Ishikawa (cell line): ENCODE measurements around the gene FAF2.
A peak's percentile ranks its signal among the peaks of the same experiment; 100 is the strongest.

Experiments
- CEBPB ChIP-seq: IDR thresholded peaks from 2 replicates; pipeline ENCODE4 v1.6.1; 2012
- CREB1 ChIP-seq: IDR thresholded peaks from 2 replicates; pipeline ENCODE4 v1.6.1; 2012; ENCODE audit warnings: low read depth
- EP300 ChIP-seq: IDR thresholded peaks from 2 replicates; pipeline ENCODE4 v1.6.1; 2012; ENCODE audit warnings: borderline replicate concordance
- RAD21 ChIP-seq: IDR thresholded peaks from 2 replicates; pipeline ENCODE4 v1.6.1; 2012; ENCODE audit warnings: low read depth
- TAF1 ChIP-seq: IDR thresholded peaks from 2 replicates; pipeline ENCODE4 v1.6.1; 2012; ENCODE audit warnings: low read depth, mild to moderate bottlenecking
- TCF12 ChIP-seq: IDR thresholded peaks from 2 replicates; pipeline ENCODE4 v1.6.1; 2012; ENCODE audit warnings: low read depth
- YY1 ChIP-seq: IDR thresholded peaks from 2 replicates; pipeline ENCODE4 v1.6.1; 2012; ENCODE audit warnings: low read depth
- ZBTB7A ChIP-seq: IDR thresholded peaks from 2 replicates; pipeline ENCODE4 v1.6.1; 2012; ENCODE audit warnings: low read depth
- TF ChIP-seq, protein P1 (sequence below): IDR thresholded peaks from 2 replicates; pipeline ENCODE4 v1.6.1; 2012; ENCODE audit warnings: low read depth, mild to moderate bottlenecking
- TF ChIP-seq, protein P2 (sequence below): IDR thresholded peaks from 2 replicates; pipeline ENCODE4 v1.6.1; 2012
- TF ChIP-seq, protein P3 (sequence below): IDR thresholded peaks from 2 replicates; pipeline ENCODE4 v1.6.1; 2012

DNA sequence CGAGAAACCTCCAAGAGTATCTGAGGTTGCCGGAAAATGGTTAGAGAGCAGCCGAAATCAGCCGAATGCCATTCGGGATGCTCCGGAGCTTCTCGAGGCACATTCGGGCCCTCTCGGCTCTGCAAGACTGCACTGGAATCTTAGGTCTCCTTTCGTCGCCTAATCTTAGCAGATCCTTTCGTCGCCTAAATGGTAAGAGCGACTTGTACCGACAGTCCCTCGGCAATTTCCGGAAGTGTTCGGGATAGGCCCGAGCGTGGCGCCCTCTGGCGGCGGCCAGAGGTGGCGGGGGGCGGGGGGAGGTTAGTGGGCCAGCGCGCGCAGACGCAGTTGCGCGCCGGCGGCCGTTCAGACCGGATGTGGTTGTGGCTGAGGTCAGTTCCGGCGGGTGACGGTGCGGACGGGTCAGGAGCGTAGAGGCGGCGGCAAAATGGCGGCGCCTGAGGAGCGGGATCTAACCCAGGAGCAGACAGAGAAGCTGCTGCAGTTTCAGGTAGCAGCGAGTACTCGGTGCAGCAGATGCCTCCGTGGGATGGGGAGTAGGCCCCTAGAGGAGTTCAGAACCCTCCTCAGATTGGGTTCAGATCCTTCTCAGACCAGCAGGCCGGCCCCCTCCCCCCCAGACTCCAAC is at the start of gene FAF2:
- TF ChIP-seq TCF12 (no peak; the same call in 1 of the 2 replicates), CREB1 (peak; percentile 87), CEBPB (no peak), RAD21 (peak; percentile 40; the same call in 1 of the 2 replicates), YY1 (peak; percentile 96), TAF1 (peak; percentile 96), EP300 (no peak), ZBTB7A (no peak)
- TF ChIP-seq, protein P1, sequence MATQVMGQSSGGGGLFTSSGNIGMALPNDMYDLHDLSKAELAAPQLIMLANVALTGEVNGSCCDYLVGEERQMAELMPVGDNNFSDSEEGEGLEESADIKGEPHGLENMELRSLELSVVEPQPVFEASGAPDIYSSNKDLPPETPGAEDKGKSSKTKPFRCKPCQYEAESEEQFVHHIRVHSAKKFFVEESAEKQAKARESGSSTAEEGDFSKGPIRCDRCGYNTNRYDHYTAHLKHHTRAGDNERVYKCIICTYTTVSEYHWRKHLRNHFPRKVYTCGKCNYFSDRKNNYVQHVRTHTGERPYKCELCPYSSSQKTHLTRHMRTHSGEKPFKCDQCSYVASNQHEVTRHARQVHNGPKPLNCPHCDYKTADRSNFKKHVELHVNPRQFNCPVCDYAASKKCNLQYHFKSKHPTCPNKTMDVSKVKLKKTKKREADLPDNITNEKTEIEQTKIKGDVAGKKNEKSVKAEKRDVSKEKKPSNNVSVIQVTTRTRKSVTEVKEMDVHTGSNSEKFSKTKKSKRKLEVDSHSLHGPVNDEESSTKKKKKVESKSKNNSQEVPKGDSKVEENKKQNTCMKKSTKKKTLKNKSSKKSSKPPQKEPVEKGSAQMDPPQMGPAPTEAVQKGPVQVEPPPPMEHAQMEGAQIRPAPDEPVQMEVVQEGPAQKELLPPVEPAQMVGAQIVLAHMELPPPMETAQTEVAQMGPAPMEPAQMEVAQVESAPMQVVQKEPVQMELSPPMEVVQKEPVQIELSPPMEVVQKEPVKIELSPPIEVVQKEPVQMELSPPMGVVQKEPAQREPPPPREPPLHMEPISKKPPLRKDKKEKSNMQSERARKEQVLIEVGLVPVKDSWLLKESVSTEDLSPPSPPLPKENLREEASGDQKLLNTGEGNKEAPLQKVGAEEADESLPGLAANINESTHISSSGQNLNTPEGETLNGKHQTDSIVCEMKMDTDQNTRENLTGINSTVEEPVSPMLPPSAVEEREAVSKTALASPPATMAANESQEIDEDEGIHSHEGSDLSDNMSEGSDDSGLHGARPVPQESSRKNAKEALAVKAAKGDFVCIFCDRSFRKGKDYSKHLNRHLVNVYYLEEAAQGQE, result no peak
- TF ChIP-seq, protein P2, sequence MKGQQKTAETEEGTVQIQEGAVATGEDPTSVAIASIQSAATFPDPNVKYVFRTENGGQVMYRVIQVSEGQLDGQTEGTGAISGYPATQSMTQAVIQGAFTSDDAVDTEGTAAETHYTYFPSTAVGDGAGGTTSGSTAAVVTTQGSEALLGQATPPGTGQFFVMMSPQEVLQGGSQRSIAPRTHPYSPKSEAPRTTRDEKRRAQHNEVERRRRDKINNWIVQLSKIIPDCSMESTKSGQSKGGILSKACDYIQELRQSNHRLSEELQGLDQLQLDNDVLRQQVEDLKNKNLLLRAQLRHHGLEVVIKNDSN, result peak; percentile 26; the same call in 1 of the 2 replicates
- TF ChIP-seq, protein P3, sequence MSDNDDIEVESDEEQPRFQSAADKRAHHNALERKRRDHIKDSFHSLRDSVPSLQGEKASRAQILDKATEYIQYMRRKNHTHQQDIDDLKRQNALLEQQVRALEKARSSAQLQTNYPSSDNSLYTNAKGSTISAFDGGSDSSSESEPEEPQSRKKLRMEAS, result 0 out of 2 replicates have a peak, but pooled peaks have one; percentile 28
